ENCODE measurements around the gene EFCAB6. TPM values are rescaled to one million over a fixed set of nuclear protein-coding genes. Genes with fewer than 3 reads are reported as not detected.

The EFCAB6 gene
- total RNA-seq, 1 donor from 2014 or later, result 7.0 TPM

DNA sequence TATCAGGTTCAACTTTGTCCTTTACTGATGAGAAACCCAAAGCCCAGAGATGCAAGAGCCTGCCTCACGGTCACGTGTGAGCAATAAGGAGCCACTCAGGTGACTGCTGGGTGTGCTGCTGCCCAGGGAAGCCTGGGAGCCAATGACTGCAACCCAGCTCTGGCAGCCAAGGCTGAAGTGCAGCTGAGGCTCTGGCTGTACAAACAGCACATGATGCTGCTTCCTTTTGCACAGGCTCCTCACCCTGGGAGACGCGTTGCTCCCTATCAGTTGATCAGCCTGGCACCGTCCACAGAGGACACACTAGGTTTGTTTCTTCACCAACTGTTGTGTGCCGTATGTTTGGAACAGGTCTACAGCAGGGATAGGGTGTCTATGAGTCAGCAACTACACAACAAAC, 168.7 kb downstream of the EFCAB6 start:
- H3K27ac Mint-ChIP-seq, result no peak overlapping the region
- peaks cover 15% of the 10 kb centered on the region for H3K9me3 Mint-ChIP-seq (ENCODE audit: low read depth)
- no peak for DNase-seq (ENCODE audit: low spot score, unreplicated experiment)
- H3K27me3 Mint-ChIP-seq, result no peaks in the 10 kb centered on the region
- H3K4me3 Mint-ChIP-seq (ENCODE audit: low read depth), result no peak overlapping the region
- no peaks in the 10 kb centered on the region for H3K4me1 Mint-ChIP-seq (ENCODE audit: low read depth)
- peaks cover 10% of the 10 kb centered on the region for H3K36me3 Mint-ChIP-seq (ENCODE audit: insufficient read depth)
- TF ChIP-seq, protein P1, sequence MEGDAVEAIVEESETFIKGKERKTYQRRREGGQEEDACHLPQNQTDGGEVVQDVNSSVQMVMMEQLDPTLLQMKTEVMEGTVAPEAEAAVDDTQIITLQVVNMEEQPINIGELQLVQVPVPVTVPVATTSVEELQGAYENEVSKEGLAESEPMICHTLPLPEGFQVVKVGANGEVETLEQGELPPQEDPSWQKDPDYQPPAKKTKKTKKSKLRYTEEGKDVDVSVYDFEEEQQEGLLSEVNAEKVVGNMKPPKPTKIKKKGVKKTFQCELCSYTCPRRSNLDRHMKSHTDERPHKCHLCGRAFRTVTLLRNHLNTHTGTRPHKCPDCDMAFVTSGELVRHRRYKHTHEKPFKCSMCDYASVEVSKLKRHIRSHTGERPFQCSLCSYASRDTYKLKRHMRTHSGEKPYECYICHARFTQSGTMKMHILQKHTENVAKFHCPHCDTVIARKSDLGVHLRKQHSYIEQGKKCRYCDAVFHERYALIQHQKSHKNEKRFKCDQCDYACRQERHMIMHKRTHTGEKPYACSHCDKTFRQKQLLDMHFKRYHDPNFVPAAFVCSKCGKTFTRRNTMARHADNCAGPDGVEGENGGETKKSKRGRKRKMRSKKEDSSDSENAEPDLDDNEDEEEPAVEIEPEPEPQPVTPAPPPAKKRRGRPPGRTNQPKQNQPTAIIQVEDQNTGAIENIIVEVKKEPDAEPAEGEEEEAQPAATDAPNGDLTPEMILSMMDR (IDR thresholded peaks at IDR 0.05; ENCODE audit: unreplicated experiment), result no peak

GRCh38 chr22:43642319-43643206, 169.5 kb downstream of the EFCAB6 start:
- no peak for DNase-seq (ENCODE audit: low spot score, unreplicated experiment)
- H3K9me3 Mint-ChIP-seq (ENCODE audit: low read depth), result peaks cover 15% of the 10 kb centered on the region
- no peak overlapping the region for H3K4me3 Mint-ChIP-seq (ENCODE audit: low read depth)
- no peak overlapping the region for H3K27ac Mint-ChIP-seq
- H3K4me1 Mint-ChIP-seq (ENCODE audit: low read depth), result no peaks in the 10 kb centered on the region
- TF ChIP-seq, protein P1 (IDR thresholded peaks at IDR 0.05; ENCODE audit: unreplicated experiment), result no peak
- no peaks in the 10 kb centered on the region for H3K27me3 Mint-ChIP-seq
- peaks cover 10% of the 10 kb centered on the region for H3K36me3 Mint-ChIP-seq (ENCODE audit: insufficient read depth)

GRCh38 chr22:43639228-43639948, 172.7 kb downstream of the EFCAB6 start:
- peaks cover 10% of the 10 kb centered on the region for H3K36me3 Mint-ChIP-seq (ENCODE audit: insufficient read depth)
- no peak overlapping the region for H3K27ac Mint-ChIP-seq
- H3K9me3 Mint-ChIP-seq (ENCODE audit: low read depth), result peaks cover 15% of the 10 kb centered on the region
- no peaks in the 10 kb centered on the region for H3K4me1 Mint-ChIP-seq (ENCODE audit: low read depth)
- H3K4me3 Mint-ChIP-seq (ENCODE audit: low read depth), result no peak overlapping the region
- DNase-seq (ENCODE audit: low spot score, unreplicated experiment), result no peak
- H3K27me3 Mint-ChIP-seq, result no peaks in the 10 kb centered on the region
- TF ChIP-seq, protein P1 (IDR thresholded peaks at IDR 0.05; ENCODE audit: unreplicated experiment), result no peak

DNA sequence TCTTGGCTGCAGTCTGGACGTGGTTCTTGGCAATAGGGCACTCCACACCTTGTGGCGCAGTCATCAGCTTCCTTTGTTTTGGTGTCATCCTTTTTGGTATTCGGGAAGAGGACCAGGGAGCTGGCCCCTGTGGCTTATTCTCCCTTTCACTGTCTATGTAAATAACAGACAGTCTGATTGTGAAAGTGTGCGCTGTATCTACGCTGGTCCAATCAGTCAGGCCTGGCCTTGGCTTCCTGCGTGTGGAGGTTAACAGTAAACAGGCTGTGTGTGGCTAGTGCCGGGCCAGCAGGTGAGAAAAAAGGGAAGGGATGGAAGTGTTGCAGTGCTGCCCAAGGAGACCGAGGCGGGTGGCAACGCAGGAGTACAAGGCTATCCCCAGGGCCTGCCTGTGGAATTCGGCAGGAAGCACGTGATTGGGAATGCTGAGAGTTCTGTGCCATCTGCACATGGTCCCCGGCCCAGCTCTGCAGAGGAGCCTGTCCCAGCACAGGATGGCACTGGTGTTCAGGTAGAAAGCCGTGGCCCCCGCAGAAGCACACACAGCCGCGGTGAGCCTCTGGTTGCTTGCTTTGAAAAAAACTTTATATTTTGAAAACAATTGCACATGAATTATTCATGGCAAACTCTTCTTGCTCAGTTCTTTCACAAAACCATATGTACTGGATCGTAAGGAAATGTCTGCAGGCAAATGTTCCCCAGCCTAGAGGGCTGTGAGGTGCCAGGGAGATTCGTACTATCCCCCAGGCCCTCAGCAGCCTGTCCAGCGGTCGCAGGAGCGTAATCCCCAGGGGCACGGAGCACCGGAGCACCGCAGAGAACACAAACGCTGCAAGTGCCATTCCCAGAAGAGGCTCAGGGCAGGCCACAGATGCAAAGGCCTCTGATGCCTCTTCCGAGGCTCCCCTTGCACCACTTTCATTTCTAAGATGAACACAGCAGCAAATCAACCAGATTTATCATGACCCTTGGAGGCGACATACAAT, 174.5 kb downstream of the EFCAB6 start:
- Mint-ChIP-seq H3K27me3 (no peaks in the 10 kb centered on the region), H3K4me3 (ENCODE audit: low read depth) (no peak overlapping the region), H3K4me1 (ENCODE audit: low read depth) (no peaks in the 10 kb centered on the region), H3K27ac (no peak overlapping the region), H3K9me3 (ENCODE audit: low read depth) (peaks cover 15% of the 10 kb centered on the region), H3K36me3 (ENCODE audit: insufficient read depth) (peaks cover 10% of the 10 kb centered on the region)
- DNase-seq (ENCODE audit: low spot score, unreplicated experiment), result no peak
- TF ChIP-seq, protein P1 (IDR thresholded peaks at IDR 0.05; ENCODE audit: unreplicated experiment), result no peak
